CD4-positive, alpha-beta T cell treated with Interleukin-6 for 4 hours (primary cell): ENCODE measurements around the gene TMEM250.

Experiments used
- DNase-seq: peaks from one replicate; pipeline ENCODE4 v3.0.0-alpha.2; 2020; ENCODE audit warnings: mixed read lengths

Gene TMEM250

DNA sequence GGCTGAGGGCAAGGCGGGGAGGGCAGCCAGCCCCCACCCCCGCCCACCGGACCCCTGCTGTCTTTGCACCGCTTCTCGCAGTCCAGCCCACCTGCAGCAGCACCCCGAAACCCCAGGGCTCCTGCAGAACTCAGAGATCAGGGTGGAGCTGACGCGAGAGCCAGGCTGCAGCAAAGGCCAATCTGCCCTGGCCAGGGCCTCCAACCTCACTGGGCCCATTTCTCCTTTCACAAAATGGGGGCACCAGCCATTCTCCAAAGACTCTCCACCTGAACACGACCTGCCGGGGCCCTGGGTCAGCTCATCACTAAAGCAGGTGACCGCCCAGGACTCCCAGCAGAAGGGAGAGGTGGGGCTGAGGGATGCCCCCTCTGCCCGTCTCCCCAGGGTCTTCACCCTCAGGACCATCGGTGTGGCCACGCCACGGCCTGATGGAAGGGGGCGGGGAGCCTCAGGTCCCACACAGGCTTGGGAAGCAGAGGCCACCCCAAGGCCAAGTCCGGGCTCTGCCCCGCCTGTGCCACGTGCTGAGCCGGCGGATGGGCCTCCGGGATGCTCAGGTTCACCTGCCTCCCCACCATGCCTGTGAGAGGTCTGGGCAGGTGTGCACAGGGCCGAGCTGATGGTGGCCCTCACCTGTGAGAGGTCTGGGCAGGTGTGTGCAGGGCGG lies 36.7 kb downstream of the TMEM250 start:
- no peak for DNase-seq

DNA sequence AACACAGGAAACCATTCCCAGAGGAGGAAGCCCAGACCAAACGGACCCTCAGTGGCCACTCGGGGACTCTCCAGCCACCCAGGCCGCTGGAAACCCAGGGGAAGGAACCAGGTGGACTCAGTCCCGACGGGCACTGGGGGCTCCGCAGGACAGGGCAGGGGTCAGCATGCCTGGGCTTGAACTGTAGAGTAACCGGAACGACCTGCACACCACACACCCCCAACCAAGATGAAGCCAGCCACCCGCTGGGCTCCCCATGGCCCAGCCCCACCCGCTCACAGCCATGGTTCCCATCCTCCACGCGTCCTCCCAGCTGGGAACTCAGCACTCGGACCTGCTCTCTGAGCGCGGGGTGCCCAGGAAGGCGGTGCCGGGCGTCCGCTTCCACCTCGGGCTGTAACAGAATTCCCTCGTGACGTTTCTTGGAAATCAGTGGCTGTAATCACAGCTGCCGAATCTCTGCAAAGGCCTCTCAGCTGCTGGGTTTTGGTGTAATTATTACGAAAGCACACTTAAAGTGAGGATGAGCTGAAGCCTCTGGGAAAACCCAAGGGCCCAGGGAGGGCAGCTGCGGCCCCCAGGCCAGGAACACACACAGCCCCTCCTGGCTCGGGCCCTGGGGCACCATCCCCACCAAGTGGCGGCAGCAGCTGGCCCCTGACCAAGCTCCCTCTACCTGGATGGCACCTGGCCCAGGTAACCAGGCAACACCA lies 37.4 kb downstream of the TMEM250 start:
- DNase-seq = no peak

DNA sequence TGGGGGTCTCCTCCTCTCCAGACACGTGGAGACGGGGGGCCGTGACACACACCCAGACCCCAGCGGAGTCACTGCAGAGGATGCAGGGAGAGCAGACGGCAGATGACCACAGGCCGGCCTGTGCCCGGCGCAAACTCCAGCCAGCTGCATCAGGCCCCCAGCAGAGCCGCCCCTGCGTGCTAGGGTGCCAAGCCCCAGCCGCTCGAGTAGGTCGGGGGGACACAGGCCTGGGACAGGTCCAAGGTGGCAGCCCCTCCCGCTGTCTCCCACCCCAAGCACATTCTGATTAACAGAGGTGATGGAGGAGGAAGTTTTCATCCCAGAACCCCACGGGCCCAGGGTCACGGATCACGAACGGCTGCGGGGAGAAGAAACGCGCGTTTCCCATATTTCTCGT lies 38.0 kb downstream of the TMEM250 start:
- no peak for DNase-seq

DNA sequence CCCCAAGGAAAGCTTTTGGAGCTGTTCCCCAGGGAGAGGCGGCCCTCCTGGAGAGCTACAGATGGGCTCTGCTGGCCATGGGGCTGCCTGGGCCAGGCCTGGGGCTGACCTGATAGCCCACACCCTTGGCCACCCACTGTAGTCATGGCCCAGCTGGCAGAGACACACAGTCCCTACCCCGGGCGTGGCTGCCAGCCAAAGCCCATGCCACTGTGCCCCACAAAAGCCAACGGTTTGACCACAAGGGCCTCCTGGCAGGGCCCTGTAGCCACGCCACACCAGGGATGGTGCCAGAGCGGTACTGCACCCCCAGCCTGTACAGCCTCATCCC lies 38.8 kb downstream of the TMEM250 start:
- no peak for DNase-seq

DNA sequence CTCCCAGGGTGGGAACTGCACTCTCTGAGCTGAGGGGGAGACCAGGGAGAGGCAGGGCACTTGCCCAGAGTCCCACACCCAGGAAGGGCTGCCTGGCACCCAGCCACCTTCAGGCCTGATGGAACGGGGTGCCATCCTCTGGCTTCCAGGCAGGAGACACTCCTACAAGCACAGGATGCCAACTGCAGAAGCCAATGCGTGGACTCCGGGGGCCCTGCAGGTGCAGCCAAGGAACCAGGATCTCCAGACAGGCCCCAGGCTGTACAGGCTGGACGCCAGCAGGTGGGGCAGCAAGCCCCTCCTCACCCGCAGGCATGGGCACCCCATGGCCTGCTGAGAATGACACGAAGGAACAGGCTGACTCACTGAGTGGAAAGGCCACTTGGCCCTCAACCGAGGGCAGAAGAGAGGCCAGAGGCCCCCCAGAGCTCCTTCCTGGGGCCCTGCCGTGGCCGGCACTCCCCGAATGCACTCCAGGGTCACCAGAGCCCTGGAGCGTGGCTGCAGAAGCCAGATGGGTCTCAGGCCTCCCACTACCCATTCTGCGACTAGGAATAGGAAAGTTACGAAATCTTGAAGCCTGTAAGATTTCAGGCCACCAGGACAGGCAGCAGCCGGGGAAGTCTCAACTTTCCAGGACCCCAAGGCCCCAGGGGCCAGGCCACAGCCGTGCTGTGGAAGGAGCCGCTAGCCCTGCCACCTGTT lies 39.3 kb downstream of the TMEM250 start:
- DNase-seq = no peak

DNA sequence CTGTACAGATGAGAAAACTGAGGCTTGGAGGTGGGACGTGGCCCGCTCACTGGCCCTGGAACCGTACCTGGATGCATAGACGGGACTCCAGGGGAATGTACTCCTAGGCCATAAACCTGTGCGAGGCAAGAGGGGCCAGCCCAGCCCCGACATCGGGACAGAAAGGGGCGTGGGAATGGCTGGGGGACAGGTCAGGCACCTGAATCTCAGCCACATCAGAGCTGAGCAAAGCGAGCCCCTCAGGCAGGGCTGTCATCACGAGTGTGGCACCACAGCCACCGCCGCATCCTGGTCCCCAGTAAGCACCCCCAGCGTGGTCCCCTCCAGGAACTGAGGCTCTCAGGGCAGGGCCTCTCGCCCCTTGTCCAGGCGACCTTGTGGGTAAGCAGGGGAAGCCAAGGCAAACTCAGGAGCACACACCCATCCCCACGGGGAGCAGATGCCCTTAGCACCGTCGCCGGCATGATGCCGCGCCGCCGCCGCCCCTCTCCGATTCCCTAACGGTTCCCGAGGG lies 40.1 kb downstream of the TMEM250 start:
- DNase-seq = no peak

DNA sequence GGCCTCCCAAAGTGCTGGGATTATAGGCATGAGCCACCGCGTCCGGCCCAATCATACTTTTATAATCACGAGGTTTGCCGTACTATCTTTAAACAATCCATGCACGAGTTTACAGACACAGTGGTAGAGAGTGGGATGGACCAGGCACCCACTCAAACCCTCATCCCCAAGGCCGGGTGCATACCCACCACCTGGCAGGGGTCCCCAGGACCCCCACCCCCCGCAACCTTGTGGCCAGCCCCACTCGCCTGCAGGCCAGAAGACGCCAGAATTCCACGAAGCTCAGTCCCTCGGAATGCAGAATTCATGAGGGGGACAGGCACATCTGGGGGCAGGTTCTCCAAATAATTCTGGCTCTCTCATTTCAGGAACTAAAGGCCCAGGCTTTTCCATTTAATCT lies 40.7 kb downstream of the TMEM250 start:
- no peak for DNase-seq

DNA sequence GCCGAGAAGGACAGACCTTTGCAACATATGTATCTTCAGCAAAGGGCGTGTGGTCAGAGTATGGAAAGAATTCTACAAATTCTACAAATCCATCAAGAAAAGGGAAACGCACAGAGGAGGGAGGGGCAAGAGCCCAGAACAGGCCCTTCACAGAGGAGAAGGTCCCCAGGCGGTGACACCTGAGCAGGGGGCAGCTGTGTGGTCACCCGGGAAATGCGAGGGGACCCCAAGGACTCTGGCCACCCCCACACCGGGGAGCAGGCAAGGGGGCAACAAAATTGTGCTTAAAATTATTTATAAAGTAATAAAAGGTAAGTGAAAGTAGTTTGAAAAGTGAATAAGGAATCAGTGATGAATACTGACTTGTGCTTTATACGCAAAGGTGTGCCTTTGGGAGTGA lies 41.2 kb downstream of the TMEM250 start:
- no peak for DNase-seq

GRCh38 chr9:136075881-136076678 lies 42.6 kb downstream of the TMEM250 start:
- peak; percentile 16 for DNase-seq

DNA sequence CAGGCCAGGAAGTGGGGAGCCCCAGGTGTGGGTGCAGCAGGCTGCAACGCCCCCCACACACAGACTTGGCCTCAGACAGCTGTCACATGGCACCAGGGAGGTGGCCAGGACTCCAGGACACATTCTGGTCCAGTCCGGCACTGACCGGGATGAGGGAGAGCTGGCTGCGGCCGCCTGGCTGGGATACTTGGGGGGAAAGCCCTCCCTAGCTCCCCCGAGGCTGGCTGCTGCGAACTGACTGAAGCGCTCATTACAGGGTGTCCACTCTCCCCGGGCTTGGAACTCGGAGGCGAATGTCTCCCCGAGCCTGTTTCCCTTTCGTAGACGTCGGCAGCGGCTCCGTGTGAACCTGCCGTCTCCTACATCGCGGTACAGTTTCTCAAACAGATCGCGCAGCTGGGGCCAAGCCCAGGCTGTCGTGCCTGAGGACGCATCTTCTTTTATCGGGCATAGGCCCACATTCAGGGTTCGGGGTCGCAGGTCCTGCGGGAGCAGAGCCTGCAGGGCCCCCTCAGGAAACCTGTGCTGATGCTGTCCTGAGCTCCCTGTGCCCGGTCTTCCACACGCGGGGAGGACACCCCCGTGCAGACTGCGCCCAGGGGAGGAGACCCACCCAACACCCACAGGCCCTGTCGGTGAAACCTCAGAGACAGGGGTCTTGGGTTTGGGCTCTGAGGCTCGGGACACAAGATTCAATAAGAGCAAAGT lies 43.4 kb downstream of the TMEM250 start:
- DNase-seq = no peak

GRCh38 chr9:136074706-136075105 lies 44.0 kb downstream of the TMEM250 start:
- DNase-seq = no peak
